HG03060 (cell line): ENCODE data around the gene ESYT2.

ENCODE experiments used
- ATAC-seq: cut with Tn5 transposase; IDR thresholded peaks from one replicate; pipeline ENCODE4 v1.9.1; 2021; ENCODE audit warnings: low read depth, moderate number of reproducible peaks; ENCODE audit not compliant: unreplicated experiment

The ESYT2 gene

DNA sequence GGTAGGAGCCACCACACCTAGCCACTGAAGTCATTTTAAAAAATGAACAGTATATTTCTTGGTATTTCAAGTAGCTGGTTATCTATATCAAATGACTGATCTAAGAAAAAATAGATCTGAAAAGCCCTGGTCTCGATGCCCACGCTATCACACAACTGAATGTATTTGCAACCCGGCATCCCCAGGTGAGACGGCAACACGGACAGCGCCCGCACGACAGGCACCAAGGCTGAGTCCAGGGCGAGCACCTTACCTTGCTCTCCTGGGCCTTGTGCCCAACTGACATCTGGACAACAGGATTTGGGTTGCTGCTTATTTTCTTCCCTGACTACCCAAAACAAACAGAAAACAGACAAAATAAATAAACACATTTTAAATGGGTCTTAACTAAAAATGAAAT lies 79.9 kb downstream of the ESYT2 start:
- ATAC-seq: no peak

DNA sequence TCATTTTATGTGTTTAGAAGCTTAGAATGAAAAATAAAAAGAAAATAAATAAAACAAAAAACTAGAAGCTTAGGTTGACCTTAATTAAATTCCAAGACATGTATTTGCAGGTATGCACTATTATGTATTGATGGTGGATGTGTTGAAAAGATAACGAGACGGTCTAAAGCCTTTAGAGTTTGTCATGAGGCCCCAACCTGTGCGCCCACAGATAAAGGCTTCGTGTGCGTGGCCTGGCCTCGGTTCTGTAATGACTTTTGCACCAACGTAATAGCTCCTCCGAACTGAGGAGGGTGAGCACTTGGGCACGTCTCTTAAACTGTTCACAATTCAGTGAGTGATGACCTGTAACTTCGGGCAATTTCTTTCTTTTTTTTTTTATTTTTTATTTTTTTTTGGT lies 81.0 kb downstream of the ESYT2 start:
- ATAC-seq: no peak

- ATAC-seq: no peak
Observed at GRCh38 chr7:158747408-158747807, 81.9 kb downstream of the ESYT2 start.

DNA sequence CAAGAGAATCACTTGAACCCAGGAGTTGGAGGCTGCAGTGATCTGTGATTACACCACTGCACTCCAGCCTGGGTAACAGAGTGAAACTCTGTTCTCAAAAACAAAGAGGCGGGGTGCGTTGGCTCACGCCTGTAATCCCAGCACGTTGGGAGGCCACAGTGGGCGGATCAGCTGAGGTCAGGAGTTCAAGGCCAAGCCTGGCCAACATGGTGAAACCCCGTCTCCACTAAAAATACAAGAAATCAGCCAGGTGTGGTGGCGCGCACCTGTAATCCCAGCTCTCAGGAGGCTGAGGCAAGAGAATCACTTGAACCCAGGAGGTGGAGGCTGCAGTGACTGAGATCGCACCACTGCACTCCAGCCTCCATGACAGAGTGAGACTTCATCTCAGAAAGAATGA lies 82.4 kb downstream of the ESYT2 start:
- no peak for ATAC-seq

DNA sequence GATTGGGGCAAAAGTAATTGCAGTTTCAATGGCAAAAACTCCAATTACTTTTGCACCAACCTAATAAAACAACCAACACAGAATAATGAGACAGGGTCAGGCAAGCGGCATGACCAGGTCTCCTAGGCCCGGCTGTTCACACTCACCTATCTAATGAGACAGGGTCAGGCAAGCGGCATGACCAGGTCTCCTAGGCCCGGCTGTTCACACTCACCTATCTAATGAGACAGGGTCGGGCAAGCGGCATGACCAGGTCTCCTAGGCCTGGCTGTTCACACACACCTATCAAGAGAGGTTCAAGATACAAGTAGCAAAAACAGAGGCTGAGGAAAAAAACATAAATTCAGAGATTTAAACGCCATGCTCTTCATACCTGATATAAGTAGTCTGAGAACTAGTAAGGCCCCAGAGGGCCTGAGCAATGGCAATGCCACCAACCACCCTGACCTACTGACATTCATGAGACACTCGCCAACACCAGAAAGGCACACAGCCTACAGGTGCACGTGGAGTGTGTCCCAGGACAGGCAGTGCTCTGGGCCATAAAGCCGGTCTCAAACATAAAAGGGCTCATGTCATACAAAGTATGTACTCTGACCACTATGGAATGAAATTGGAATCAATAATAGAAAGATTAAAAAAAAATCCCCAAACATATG lies 84.1 kb downstream of the ESYT2 start:
- no peak for ATAC-seq

DNA sequence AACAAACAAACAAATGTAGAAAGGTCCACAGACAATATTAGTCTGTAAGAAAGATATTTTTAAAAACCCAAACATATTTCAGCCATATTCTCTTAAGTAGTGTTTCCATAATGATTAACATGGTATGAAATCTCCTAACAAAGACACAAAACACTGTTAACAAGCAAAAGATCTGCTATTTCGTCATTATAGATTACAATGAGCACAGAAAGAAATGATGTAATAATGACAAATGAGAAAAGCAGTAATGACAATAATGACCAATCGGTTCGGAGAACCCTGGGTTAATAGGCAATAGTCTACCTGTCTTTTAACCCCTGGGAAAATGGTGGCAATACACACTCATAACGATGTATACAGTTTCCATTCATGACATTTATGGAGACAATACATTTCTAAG lies 85.2 kb downstream of the ESYT2 start:
- no peak for ATAC-seq

- ATAC-seq: no peak
Observed at GRCh38 chr7:158743219-158743618, 86.1 kb downstream of the ESYT2 start.

DNA sequence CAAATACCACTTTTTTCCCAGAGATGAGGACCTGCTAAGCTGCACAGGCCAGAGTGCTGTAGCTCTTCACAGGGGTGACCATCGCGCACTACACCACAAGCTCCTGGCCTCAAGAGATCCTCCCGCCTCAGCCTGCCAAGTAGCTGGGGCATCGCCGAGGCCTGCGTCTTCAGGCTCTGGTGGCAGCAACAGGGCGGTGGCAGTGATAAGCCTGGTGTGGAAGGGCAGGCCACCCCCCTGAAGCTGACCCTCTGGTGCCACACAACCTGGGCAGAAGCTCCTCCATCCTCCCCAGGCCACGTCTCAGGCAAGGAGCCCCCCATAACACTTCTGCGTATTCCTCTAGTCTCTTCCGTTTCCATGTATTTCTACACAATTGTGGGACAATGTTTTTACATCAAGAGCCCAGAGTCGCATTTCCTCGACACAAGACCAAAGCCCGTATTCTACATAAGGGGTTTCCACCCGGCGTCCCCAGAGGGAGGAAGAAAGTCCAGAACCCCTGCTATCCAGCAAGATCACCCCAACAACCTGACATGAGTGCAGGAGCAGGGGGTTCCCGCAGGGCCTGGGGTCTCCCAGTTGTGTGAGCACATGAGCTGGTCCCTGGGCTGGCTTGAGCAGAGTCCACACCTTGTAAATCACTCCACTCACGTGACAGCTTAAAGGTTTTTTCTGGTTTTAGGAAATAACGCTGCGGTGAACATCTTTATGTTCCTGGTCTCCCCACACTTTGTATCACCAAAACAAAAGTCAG lies 87.1 kb downstream of the ESYT2 start:
- ATAC-seq: no peak

GRCh38 chr7:158741294-158741666 lies 88.0 kb downstream of the ESYT2 start:
- ATAC-seq: no peak

DNA sequence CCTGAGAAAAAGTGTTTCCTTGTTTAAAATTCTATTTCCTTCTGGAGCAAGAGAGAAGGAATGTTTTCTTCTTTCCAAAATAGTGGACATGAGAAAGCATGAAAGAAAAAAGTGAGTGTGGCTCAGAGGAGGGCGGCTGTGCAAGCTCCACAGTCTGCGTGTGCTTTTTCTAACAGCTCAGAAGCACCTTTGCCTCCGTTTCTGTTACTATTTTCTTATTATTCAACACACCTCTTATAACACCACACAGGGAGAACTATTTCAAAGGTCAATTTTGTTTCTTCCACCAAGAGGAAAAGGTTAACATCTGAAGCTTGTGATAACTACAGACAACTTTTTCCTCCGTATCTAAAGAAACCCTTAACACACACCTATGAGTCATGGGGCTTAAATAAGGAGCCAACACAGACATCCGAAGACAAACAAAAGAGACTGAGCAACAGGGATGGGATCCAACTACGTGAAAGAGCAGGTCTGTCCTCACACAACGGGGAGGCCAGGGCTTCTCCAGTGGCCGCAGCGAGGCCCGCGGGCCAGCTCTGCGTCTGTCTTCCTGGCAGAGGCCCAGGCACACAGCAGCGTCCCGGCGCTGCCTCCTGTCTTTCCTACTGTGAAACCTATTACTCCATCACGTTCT lies 88.5 kb downstream of the ESYT2 start:
- no peak for ATAC-seq

- ATAC-seq: no peak
Observed at GRCh38 chr7:158740013-158740656, 89.2 kb downstream of the ESYT2 start.

GRCh38 chr7:158738841-158739240 lies 90.5 kb downstream of the ESYT2 start:
- ATAC-seq: no peak

- ATAC-seq: no peak
Observed at GRCh38 chr7:158737064-158737695, 92.1 kb downstream of the ESYT2 start.

GRCh38 chr7:158735935-158736334 lies 93.4 kb downstream of the ESYT2 start:
- ATAC-seq: no peak

GRCh38 chr7:158734861-158735260 lies 94.4 kb downstream of the ESYT2 start:
- no peak for ATAC-seq

DNA sequence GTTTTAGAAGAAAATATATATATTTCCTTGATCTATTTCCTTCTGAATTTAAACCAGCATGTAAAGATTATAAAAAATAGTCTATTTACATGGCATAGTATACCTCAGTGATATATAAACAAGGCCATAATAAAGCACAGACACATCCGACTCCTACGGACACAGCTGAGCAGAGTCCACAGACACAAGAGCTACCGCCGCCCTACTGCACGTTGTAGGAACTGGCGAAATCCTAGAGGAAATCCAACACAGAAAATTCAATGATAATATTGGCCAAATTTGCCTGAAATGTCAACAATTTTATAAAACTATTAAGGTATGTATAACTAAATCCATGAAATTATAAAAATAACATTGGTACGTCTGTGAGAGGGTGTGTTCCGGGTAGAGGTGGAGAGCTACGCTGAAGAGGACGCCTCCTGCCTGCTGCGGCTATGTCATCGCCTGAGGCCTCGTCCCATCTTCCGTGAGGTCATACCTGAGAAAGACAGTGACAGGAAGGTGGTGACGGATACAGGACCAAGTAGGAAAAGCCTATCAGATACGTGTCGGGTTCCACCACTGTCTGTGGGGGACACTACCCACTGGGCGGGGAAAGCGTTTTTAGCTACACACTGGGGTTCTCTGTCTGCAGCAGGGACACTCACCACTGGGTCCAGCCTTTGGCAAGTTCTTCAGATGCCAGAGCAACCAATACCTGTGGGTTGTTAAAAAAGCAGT lies 95.4 kb downstream of the ESYT2 start:
- ATAC-seq: no peak

- ATAC-seq: no peak
Observed at GRCh38 chr7:158733220-158733519, 96.1 kb downstream of the ESYT2 start.

GRCh38 chr7:158732494-158733219 lies 96.7 kb downstream of the ESYT2 start:
- no peak for ATAC-seq

GRCh38 chr7:158731761-158732160 lies 97.5 kb downstream of the ESYT2 start:
- ATAC-seq: no peak
